VCaP (cell line): ENCODE results near the gene HUS1.

Experiments used
- H3K27ac ChIP-seq: fragments of 450-650 bp; 2 replicates; pipeline ENCODE4 v1.5.1; 2017
- TF ChIP-seq, protein P1 (sequence below): fragments of 450-650 bp; conservative IDR thresholded peaks from 2 replicates; pipeline ENCODE4 v1.5.1; 2017; ENCODE audit warnings: mild to moderate bottlenecking, moderate library complexity

Gene HUS1

DNA sequence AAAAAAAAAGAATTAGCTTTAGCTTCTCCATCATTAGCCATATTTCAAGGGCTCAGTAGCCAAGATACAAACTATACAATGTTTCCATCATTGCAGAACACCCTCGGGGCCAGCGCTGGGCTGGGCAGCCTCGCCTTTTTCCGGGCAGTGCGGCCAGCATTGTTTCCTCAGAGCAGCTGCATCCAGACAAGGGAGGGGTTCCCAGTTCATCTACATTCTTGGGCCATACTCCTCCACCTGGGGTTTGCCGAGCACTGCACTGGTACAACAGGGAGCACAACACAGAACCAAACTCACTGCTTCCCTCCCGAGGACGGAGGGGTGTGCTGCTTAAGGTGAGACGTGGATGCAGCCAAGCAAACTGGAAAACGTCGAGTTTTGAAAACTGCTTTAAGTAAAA lies 28.7 kb downstream of the HUS1 start:
- TF ChIP-seq, protein P1, sequence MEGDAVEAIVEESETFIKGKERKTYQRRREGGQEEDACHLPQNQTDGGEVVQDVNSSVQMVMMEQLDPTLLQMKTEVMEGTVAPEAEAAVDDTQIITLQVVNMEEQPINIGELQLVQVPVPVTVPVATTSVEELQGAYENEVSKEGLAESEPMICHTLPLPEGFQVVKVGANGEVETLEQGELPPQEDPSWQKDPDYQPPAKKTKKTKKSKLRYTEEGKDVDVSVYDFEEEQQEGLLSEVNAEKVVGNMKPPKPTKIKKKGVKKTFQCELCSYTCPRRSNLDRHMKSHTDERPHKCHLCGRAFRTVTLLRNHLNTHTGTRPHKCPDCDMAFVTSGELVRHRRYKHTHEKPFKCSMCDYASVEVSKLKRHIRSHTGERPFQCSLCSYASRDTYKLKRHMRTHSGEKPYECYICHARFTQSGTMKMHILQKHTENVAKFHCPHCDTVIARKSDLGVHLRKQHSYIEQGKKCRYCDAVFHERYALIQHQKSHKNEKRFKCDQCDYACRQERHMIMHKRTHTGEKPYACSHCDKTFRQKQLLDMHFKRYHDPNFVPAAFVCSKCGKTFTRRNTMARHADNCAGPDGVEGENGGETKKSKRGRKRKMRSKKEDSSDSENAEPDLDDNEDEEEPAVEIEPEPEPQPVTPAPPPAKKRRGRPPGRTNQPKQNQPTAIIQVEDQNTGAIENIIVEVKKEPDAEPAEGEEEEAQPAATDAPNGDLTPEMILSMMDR = no peak
- peak overlapping the region; percentile 75 for H3K27ac ChIP-seq

DNA sequence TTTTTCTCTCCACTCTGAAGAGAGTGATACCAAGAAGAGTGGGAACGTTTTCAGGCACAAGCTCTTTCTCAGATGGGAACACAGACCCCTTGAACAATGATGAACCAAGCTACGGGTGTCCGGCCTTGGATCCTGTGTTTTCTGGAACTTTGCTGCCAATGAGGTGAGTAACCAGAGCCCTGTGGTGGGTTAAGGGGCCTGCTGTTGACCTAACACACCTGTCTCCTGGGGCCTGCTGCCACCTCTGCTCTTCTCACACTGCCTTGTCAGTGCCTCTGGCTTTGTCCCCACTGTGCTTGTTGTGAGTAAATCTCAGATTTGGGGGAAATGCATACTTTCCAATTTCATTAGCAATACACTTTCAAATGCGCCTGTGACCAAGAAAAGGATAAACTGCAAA lies 29.7 kb downstream of the HUS1 start:
- TF ChIP-seq, protein P1 = no peak

DNA sequence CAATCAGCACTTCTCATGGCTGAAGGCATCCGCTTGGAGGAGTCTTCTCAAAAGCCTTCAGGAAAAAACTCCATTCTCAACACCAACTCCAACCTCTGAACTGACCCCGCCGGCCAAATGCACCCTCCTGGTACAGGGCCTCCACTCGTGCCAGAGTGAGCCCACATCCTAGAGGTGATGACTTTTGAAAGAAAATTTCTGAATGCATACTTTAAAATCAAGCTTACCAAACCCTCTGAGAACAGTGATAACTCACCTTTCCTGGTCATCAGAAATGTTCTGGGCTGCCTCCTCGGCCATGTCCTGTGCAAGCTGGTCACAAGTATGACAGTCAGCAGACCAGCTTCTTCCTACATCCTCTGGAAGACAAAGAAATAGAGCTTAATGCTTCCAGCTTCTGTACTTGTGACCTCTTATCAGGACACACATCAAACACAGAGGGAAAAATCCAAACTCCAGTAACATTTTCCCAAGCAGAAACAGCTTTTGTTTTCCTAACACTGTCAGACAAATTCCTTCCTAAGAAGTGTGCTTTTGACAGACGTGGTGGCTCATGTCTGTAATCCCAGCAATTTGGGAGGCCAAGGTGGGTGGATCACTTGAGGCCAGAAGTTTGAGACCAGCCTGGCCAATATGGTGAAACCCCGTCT lies 31.1 kb downstream of the HUS1 start, which contains the start of gene PKD1L1:
PKD1L1 (minus strand) TSS at position 326 of the 650 bp plus-strand sequence; CDS start at position 300, 26 bp downstream.
- no peak within 1 kb of the TSS for H3K27ac ChIP-seq
- TF ChIP-seq, protein P1 = no peak

More for the DNA sequence above, 29.7 kb downstream of the HUS1 start:
- peak overlapping the region; percentile 75; the same call in 1 of the 2 replicates for H3K27ac ChIP-seq

- TF ChIP-seq, protein P1 = no peak
These were observed 32.1 kb downstream of the HUS1 start for GRCh38 chr7:47947355-47947749.

DNA sequence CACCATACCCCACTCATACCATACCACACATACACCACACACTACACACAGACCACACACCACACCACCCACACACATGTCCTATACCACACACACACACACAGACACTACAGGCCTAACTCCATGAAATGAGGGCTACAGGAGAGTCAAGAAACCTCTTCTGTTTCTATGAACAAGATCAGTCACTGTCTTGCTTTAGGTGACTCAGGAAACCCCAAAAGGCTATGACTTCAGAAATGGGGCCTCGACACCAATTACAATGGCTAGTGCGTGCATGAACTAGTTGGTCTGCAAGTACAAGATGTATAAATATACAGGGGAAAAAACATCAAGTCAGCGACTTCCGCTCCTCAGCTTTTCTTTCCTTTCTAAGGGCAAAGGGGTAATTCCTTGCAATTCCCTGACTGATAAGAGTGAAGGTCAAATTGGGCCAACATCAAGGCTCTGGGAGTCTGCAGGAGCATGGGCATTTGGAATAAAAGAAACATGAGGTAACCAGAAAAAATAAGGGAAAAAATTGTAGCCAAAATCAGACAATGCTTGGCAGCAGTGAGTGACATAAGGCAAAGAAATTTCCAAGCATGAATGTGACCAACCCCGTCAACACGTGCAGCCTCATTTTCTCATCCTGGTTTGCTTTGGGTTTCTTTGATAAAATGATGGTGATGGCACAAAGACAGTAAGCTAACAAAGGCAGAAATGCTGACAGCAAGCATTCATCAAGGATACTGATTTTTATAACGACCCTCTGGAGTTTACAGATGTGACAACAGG lies 32.6 kb downstream of the HUS1 start:
- H3K27ac ChIP-seq = no peak overlapping the region

More at GRCh38 chr7:47947355-47947749, 32.1 kb downstream of the HUS1 start:
- no peak overlapping the region for H3K27ac ChIP-seq

GRCh38 chr7:47945261-47946015 lies 34.0 kb downstream of the HUS1 start:
- TF ChIP-seq, protein P1 = peak; percentile 88
- no peak overlapping the region for H3K27ac ChIP-seq

More for the DNA sequence above, 32.6 kb downstream of the HUS1 start:
- TF ChIP-seq, protein P1 = no peak
